ENCODE results near the gene KIF9. TPM values are rescaled to one million over a fixed set of nuclear protein-coding genes. Genes with fewer than 3 reads are reported as not detected.
A peak's percentile ranks its signal among the peaks of the same experiment; 100 is the strongest.
"Not testable (repeated sequence)": the region's sequence is repeated elsewhere in the genome, so short reads cannot be mapped to it uniquely, and the experiment has no call there.

Gene KIF9
- 1 to 10 TPM; 3.2 to 4.0 TPM for total RNA-seq

GRCh38 chr3:47282424-47283192, at the start of gene KIF9, which contains the start of gene KLHL18:
Gene KIF9 (minus strand): TSS chr3:47282799. CDS start chr3:47277374, 5,425 bp downstream.
Gene KLHL18 (plus strand): TSS chr3:47282944. CDS start chr3:47282966, 22 bp downstream.
- no peaks in the 10 kb centered on the region for H3K9me3 Mint-ChIP-seq
- peaks cover 30% of the 10 kb centered on the region for H3K4me1 Mint-ChIP-seq (ENCODE audit: low read depth)
- peak; percentile 92 for ATAC-seq (replicated peaks in 1 of 2)
- no peaks in the 10 kb centered on the region for H3K27me3 Mint-ChIP-seq (ENCODE audit: low read depth)
- H3K27ac Mint-ChIP-seq, result peak within 1 kb of the TSS; percentile 99
- DNase-seq, result peak; percentile 94 to 96
- peak within 1 kb of the TSS; percentile 95 to 99 for H3K4me3 Mint-ChIP-seq
- H3K36me3 Mint-ChIP-seq (ENCODE audit: insufficient read depth in 2 of 2), result peaks cover 2 to 6% of the 10 kb centered on the region in 2 donors

- Mint-ChIP-seq H3K36me3 (ENCODE audit: insufficient read depth in 2 of 2) (peaks cover 0 to 14% of the 10 kb centered on the region in 2 donors), H3K27me3 (ENCODE audit: low read depth) (no peaks in the 10 kb centered on the region), H3K4me3 (no peak overlapping the region), H3K27ac (peak overlapping the region; percentile 85), H3K4me1 (ENCODE audit: low read depth) (no peaks in the 10 kb centered on the region), H3K9me3 (no peaks in the 10 kb centered on the region)
- ATAC-seq (replicated peaks in 1 of 2) (peak; percentile 45 to 64), DNase-seq (peak; percentile 30 to 50)
Observed at GRCh38 chr3:47324278-47324865, 41.8 kb upstream of the KIF9 start.

- Mint-ChIP-seq H3K9me3 (no peaks in the 10 kb centered on the region), H3K4me3 (no peak overlapping the region), H3K36me3 (ENCODE audit: insufficient read depth in 2 of 2) (peaks cover 0 to 14% of the 10 kb centered on the region in 2 donors), H3K27ac (no peak overlapping the region), H3K27me3 (ENCODE audit: low read depth) (no peaks in the 10 kb centered on the region), H3K4me1 (ENCODE audit: low read depth) (no peaks in the 10 kb centered on the region)
- no peak for DNase-seq
- ATAC-seq (replicated peaks in 1 of 2), result peak in 1 of 2 donors; percentile 9
Observed at GRCh38 chr3:47323431-47324277, 41.1 kb upstream of the KIF9 start.

- Mint-ChIP-seq H3K36me3 (ENCODE audit: insufficient read depth in 2 of 2) (peaks cover 0 to 13% of the 10 kb centered on the region in 2 donors), H3K27ac (no peak overlapping the region)
Observed at GRCh38 chr3:47319956-47320355, 37.4 kb upstream of the KIF9 start.

GRCh38 chr3:47318916-47319315, 36.3 kb upstream of the KIF9 start:
- no peak for ATAC-seq (replicated peaks in 1 of 2)
- H3K27ac Mint-ChIP-seq, result no peak overlapping the region
- H3K36me3 Mint-ChIP-seq (ENCODE audit: insufficient read depth in 2 of 2), result peaks cover 0 to 10% of the 10 kb centered on the region in 2 donors
- no peaks in the 10 kb centered on the region for H3K27me3 Mint-ChIP-seq (ENCODE audit: low read depth)
- no peaks in the 10 kb centered on the region for H3K9me3 Mint-ChIP-seq
- H3K4me1 Mint-ChIP-seq (ENCODE audit: low read depth), result no peaks in the 10 kb centered on the region
- H3K4me3 Mint-ChIP-seq, result no peak overlapping the region
- DNase-seq, result no peak

More at GRCh38 chr3:47319956-47320355, 37.4 kb upstream of the KIF9 start:
- Mint-ChIP-seq H3K9me3 (no peaks in the 10 kb centered on the region), H3K4me1 (ENCODE audit: low read depth) (no peaks in the 10 kb centered on the region), H3K4me3 (no peak overlapping the region), H3K27me3 (ENCODE audit: low read depth) (no peaks in the 10 kb centered on the region)
- DNase-seq, result no peak
- ATAC-seq (replicated peaks in 1 of 2), result no peak

- not testable (repeated sequence) for H3K27me3 Mint-ChIP-seq (ENCODE audit: low read depth); H3K4me1 Mint-ChIP-seq (ENCODE audit: low read depth); H3K4me3 Mint-ChIP-seq; DNase-seq; H3K36me3 Mint-ChIP-seq (ENCODE audit: insufficient read depth in 2 of 2); H3K9me3 Mint-ChIP-seq; H3K27ac Mint-ChIP-seq; ATAC-seq (replicated peaks in 1 of 2)
Observed at GRCh38 chr3:47316151-47316550, 33.6 kb upstream of the KIF9 start.

GRCh38 chr3:47315069-47315647, 32.6 kb upstream of the KIF9 start:
- peaks cover 8% of the 10 kb centered on the region for H3K4me1 Mint-ChIP-seq (ENCODE audit: low read depth)
- no peak for ATAC-seq (replicated peaks in 1 of 2)
- no peaks in the 10 kb centered on the region for H3K9me3 Mint-ChIP-seq
- H3K27ac Mint-ChIP-seq, result peak overlapping the region; percentile 66
- H3K36me3 Mint-ChIP-seq (ENCODE audit: insufficient read depth in 2 of 2), result no peaks in the 10 kb centered on the region
- no peak overlapping the region for H3K4me3 Mint-ChIP-seq
- DNase-seq, result no peak
- H3K27me3 Mint-ChIP-seq (ENCODE audit: low read depth), result no peaks in the 10 kb centered on the region

GRCh38 chr3:47314056-47314764, 31.6 kb upstream of the KIF9 start:
- Mint-ChIP-seq H3K27ac (peak overlapping the region; percentile 66), H3K36me3 (ENCODE audit: insufficient read depth in 2 of 2) (no peaks in the 10 kb centered on the region), H3K9me3 (no peaks in the 10 kb centered on the region), H3K4me1 (ENCODE audit: low read depth) (peaks cover 8% of the 10 kb centered on the region), H3K27me3 (ENCODE audit: low read depth) (no peaks in the 10 kb centered on the region), H3K4me3 (no peak overlapping the region)
- ATAC-seq (replicated peaks in 1 of 2) (no peak), DNase-seq (no peak)

- DNase-seq (no peak), ATAC-seq (replicated peaks in 1 of 2) (peak in 1 of 2 donors; percentile 66)
- H3K4me3 Mint-ChIP-seq, result no peak overlapping the region
- H3K4me1 Mint-ChIP-seq (ENCODE audit: low read depth), result peaks cover 8% of the 10 kb centered on the region
- no peaks in the 10 kb centered on the region for H3K9me3 Mint-ChIP-seq
- no peaks in the 10 kb centered on the region for H3K27me3 Mint-ChIP-seq (ENCODE audit: low read depth)
- H3K36me3 Mint-ChIP-seq (ENCODE audit: insufficient read depth in 2 of 2), result peaks cover 0 to 1% of the 10 kb centered on the region in 2 donors
- peak overlapping the region; percentile 45 for H3K27ac Mint-ChIP-seq
Observed at GRCh38 chr3:47313341-47314055, 30.9 kb upstream of the KIF9 start.

GRCh38 chr3:47310391-47310790, 27.8 kb upstream of the KIF9 start:
- no peak for ATAC-seq (replicated peaks in 1 of 2)
- peaks cover 3 to 6% of the 10 kb centered on the region in 2 donors for H3K36me3 Mint-ChIP-seq (ENCODE audit: insufficient read depth in 2 of 2)
- H3K4me3 Mint-ChIP-seq, result no peak overlapping the region
- H3K27ac Mint-ChIP-seq, result no peak overlapping the region
- H3K9me3 Mint-ChIP-seq, result no peaks in the 10 kb centered on the region
- no peak for DNase-seq
- no peaks in the 10 kb centered on the region for H3K27me3 Mint-ChIP-seq (ENCODE audit: low read depth)
- peaks cover 8% of the 10 kb centered on the region for H3K4me1 Mint-ChIP-seq (ENCODE audit: low read depth)

- not testable (repeated sequence) for H3K27me3 Mint-ChIP-seq (ENCODE audit: low read depth); DNase-seq; H3K36me3 Mint-ChIP-seq (ENCODE audit: insufficient read depth in 2 of 2); H3K4me3 Mint-ChIP-seq; H3K27ac Mint-ChIP-seq; H3K9me3 Mint-ChIP-seq; H3K4me1 Mint-ChIP-seq (ENCODE audit: low read depth); ATAC-seq (replicated peaks in 1 of 2)
Observed at GRCh38 chr3:47309231-47309630, 26.6 kb upstream of the KIF9 start.

GRCh38 chr3:47306022-47306421, 23.4 kb upstream of the KIF9 start:
- Mint-ChIP-seq H3K36me3 (ENCODE audit: insufficient read depth in 2 of 2) (peaks cover 5 to 6% of the 10 kb centered on the region in 2 donors), H3K4me3 (no peak overlapping the region), H3K27ac (no peak overlapping the region), H3K27me3 (ENCODE audit: low read depth) (no peaks in the 10 kb centered on the region), H3K9me3 (no peaks in the 10 kb centered on the region), H3K4me1 (ENCODE audit: low read depth) (no peaks in the 10 kb centered on the region)
- ATAC-seq (replicated peaks in 1 of 2), result no peak
- no peak for DNase-seq

Measured in activated T-cell treated with anti-CD3 and anti-CD28 coated beads, Interleukin-2, amount 50 U/mL, for 72 hours (primary cell).